Activated CD4-positive, alpha-beta T cell treated with anti-CD3 and anti-CD28 coated beads, Interleukin-2, amount 10 ng/mL, durations not matched to agents 7 days and 5 days (primary cell): ENCODE data around the gene PLA2R1. TPM values are rescaled to one million over a fixed set of nuclear protein-coding genes. Genes with fewer than 3 reads are reported as not detected.

Source experiments
- CTCF ChIA-PET: fragments of 350-600 bp; sonication (Branson Sonifier 250); formaldehyde crosslinking; loops from one replicate; lab custom pipeline; 2021; ENCODE audit warnings: antibody characterized with exemption; lab: Charles Lee
- POLR2A ChIA-PET: fragments of 350-600 bp; sonication (Branson Sonifier 250); formaldehyde crosslinking; loops from one replicate; lab custom pipeline; 2021; ENCODE audit warnings: antibody characterized with exemption; lab: Charles Lee
- DNase-seq: peaks from one replicate; pipeline ENCODE4 v3.0.0-alpha.2; 2020
- H3K27ac Mint-ChIP-seq: one replicate; pipeline ENCODE4 v1.8.0; 2021; ENCODE audit warnings: mild to moderate bottlenecking, moderate library complexity, mixed read lengths
- H3K27me3 Mint-ChIP-seq: one replicate; pipeline ENCODE4 v1.8.0; 2021; ENCODE audit warnings: mixed read lengths
- H3K36me3 Mint-ChIP-seq: one replicate; pipeline ENCODE4 v1.8.0; 2021; ENCODE audit warnings: low read depth, mixed read lengths
- H3K4me1 Mint-ChIP-seq: one replicate; pipeline ENCODE4 v1.8.0; 2021; ENCODE audit warnings: mixed read lengths
- H3K4me3 Mint-ChIP-seq: one replicate; pipeline ENCODE4 v1.8.0; 2021; ENCODE audit warnings: mild to moderate bottlenecking, moderate library complexity, mixed read lengths
- H3K9me3 Mint-ChIP-seq: one replicate; pipeline ENCODE4 v1.8.0; 2021; ENCODE audit warnings: mixed read lengths
- total RNA-seq, 2 experiments: library from RNA; stranded (reverse); gene quantifications; one replicate each; pipeline ENCODE4 v1.2.3, GENCODE V29; 2021

Gene PLA2R1
- total RNA-seq, 2 experiments from 2014 or later: not detected

- CTCF ChIA-PET: no interaction called here
- Mint-ChIP-seq H3K4me1 (no peaks in the 10 kb centered on the region), H3K27me3 (peaks cover 13% of the 10 kb centered on the region), H3K27ac (no peak overlapping the region), H3K4me3 (no peak overlapping the region), H3K9me3 (no peaks in the 10 kb centered on the region), H3K36me3 (no peaks in the 10 kb centered on the region)
- DNase-seq: no peak
- POLR2A ChIA-PET: no interaction called here
These were observed 55.3 kb downstream of the PLA2R1 start for GRCh38 chr2:160007111-160007510.

- Mint-ChIP-seq H3K27me3 (peaks cover 12% of the 10 kb centered on the region), H3K4me3 (no peak overlapping the region), H3K9me3 (no peaks in the 10 kb centered on the region), H3K27ac (no peak overlapping the region), H3K4me1 (no peaks in the 10 kb centered on the region), H3K36me3 (no peaks in the 10 kb centered on the region)
- DNase-seq: no peak
- ChIA-PET CTCF (no interaction called here), POLR2A (no interaction called here)
These were observed 55.9 kb downstream of the PLA2R1 start for GRCh38 chr2:160006475-160006874.

DNA sequence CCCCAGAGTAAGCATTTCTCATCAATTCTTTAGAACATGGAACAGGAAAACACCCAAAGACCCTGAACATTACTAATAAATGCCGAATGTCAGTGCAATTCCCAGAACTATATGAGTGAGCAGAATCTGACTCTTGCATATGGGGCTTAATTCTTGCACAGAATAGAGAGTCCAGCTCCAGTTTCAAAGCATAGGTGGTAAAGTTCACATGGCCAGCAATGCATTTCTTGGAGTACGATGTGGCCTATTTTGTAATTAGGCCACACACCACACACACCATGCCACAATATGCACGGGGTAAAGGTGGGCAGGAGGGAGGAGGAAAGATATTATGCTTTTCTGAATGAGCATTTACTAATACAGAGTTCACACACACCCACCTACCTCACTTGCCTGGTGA is 56.5 kb downstream of the PLA2R1 start:
- H3K36me3 Mint-ChIP-seq: no peaks in the 10 kb centered on the region
- peaks cover 12% of the 10 kb centered on the region for H3K27me3 Mint-ChIP-seq
- no peak overlapping the region for H3K4me3 Mint-ChIP-seq
- H3K27ac Mint-ChIP-seq: no peak overlapping the region
- H3K9me3 Mint-ChIP-seq: no peaks in the 10 kb centered on the region
- no peaks in the 10 kb centered on the region for H3K4me1 Mint-ChIP-seq
- ChIA-PET CTCF (no interaction called here), POLR2A (no interaction called here)
- DNase-seq: no peak

DNA sequence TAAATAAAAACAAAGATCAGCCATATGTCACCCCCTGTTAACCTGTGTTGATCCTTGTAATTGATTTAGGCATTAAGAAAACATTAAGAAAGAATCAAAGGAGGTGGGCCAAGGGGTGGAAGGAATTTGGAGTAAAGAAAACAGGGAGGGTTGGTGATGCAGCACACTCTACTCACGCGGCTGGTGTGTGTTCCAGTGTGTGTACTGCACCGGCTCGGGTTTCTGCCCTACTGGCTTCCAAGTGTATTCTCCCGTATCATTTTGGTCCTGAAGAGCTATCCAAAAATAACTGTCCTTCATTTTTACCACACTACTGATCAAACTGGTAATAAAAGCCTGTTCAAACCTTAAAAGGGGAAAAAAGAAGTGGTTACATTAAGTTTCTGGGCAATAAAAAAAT is 56.9 kb downstream of the PLA2R1 start:
- Mint-ChIP-seq H3K4me3 (no peak overlapping the region), H3K9me3 (no peaks in the 10 kb centered on the region), H3K27me3 (peaks cover 12% of the 10 kb centered on the region), H3K27ac (no peak overlapping the region), H3K36me3 (no peaks in the 10 kb centered on the region), H3K4me1 (no peaks in the 10 kb centered on the region)
- ChIA-PET CTCF (interaction anchor here (0.6 kb wide), 1 partner anchor 501 kb away, joined by 3 read pairs; no protein-coding TSS in a partner anchor), POLR2A (no interaction called here)
- no peak for DNase-seq

GRCh38 chr2:159998961-159999360 is 63.5 kb downstream of the PLA2R1 start:
- H3K27ac Mint-ChIP-seq: no peak overlapping the region
- no peak overlapping the region for H3K4me3 Mint-ChIP-seq
- no peaks in the 10 kb centered on the region for H3K36me3 Mint-ChIP-seq
- no peak for DNase-seq
- ChIA-PET CTCF (no interaction called here), POLR2A (no interaction called here)
- peaks cover 27% of the 10 kb centered on the region for H3K27me3 Mint-ChIP-seq
- no peaks in the 10 kb centered on the region for H3K4me1 Mint-ChIP-seq
- no peaks in the 10 kb centered on the region for H3K9me3 Mint-ChIP-seq

DNA sequence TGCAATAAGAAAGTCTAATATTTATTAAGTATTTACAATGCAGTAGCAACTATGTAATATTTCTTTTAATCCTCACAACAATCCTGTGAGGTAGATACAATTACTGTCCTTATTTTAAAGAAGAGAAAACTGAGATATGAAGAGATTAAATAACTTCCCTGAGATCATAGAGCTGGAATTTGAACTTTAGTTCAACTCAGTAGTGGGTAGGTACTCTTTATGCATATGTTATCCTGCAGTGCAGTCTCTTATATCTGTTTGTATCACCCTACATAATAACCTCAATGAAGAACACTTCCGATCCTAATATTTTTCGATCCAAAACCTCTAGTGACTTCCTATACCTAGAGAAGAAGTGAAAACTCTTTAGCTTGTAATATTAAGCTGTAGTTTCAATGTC is 64.2 kb downstream of the PLA2R1 start:
- CTCF ChIA-PET: no interaction called here
- DNase-seq: no peak
- peaks cover 28% of the 10 kb centered on the region for H3K27me3 Mint-ChIP-seq
- H3K36me3 Mint-ChIP-seq: no peaks in the 10 kb centered on the region
- H3K9me3 Mint-ChIP-seq: no peaks in the 10 kb centered on the region
- POLR2A ChIA-PET: no interaction called here
- H3K27ac Mint-ChIP-seq: no peak overlapping the region
- H3K4me3 Mint-ChIP-seq: no peak overlapping the region
- H3K4me1 Mint-ChIP-seq: no peaks in the 10 kb centered on the region

DNA sequence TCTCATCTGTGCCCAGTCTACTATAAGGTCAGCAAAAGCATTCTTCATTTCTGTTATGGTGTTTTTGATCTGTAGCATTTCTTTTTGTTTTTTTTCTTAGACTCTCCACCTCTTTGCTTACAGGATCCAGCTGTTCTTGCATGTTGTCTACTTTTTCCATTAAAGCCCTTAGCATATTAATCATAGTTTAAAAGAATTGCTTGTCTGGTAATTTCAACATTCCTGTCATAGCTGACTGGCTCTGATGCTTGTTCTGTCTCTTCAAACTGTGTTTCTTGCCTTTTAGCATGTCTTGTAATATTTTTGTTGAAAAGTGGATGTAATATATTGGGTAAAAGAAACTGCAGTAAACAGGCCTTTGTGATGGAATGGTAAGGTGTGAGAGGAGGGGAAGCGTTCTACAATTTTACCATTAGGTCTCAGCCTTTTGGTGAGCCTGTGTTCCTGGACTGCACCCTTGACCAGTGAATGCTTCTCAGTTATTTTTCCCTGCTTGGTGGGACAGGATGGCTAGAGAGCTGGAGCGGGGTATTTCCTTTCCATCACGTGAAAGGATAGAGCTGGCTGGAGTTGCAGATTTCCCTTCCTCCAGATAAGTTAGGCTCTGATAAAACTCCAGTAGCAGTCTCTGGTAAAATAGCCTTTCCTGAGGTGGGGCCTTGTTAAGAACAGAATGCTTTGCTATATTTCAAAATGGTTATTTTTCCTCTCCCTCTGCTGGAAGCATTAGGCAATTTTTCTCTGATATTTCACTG is 65.4 kb downstream of the PLA2R1 start:
- Mint-ChIP-seq H3K27me3 (peaks cover 28% of the 10 kb centered on the region), H3K36me3 (no peaks in the 10 kb centered on the region), H3K27ac (no peak overlapping the region), H3K9me3 (no peaks in the 10 kb centered on the region), H3K4me1 (no peaks in the 10 kb centered on the region), H3K4me3 (no peak overlapping the region)
- ChIA-PET CTCF (interaction anchor here (0.9 kb wide), 1 partner anchor 13 kb away, joined by 3 read pairs; no protein-coding TSS in a partner anchor), POLR2A (no interaction called here)
- no peak for DNase-seq

DNA sequence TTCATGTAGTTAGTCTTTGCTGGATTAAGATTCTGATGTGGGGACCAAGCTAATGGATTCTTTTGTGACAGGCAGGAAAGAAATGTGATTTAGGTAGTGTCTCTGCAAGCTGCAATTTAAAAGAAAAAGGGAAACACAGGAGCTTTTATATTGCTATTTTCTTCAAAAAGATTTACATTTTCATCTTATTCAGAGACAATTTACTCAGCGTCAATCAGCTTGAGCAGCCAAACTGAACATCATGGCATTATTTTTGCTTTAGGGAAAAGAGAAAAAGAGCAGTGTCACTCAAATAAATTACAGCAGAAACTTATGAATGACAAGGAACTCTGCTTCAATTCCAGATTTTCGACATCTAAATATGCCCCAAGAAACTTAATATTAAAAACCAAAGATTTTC is 67.4 kb downstream of the PLA2R1 start:
- ChIA-PET CTCF (no interaction called here), POLR2A (no interaction called here)
- Mint-ChIP-seq H3K36me3 (no peaks in the 10 kb centered on the region), H3K27ac (no peak overlapping the region), H3K4me1 (no peaks in the 10 kb centered on the region), H3K4me3 (no peak overlapping the region), H3K27me3 (peaks cover 28% of the 10 kb centered on the region), H3K9me3 (no peaks in the 10 kb centered on the region)
- DNase-seq: no peak

GRCh38 chr2:159989249-159989648 is 73.2 kb downstream of the PLA2R1 start:
- POLR2A ChIA-PET: no interaction called here
- H3K36me3 Mint-ChIP-seq: no peaks in the 10 kb centered on the region
- peaks cover 11% of the 10 kb centered on the region for H3K27me3 Mint-ChIP-seq
- CTCF ChIA-PET: interaction anchor here (0.8 kb wide), 1 partner anchor 12 kb away, joined by 3 read pairs; no protein-coding TSS in a partner anchor
- no peak overlapping the region for H3K27ac Mint-ChIP-seq
- H3K4me1 Mint-ChIP-seq: no peaks in the 10 kb centered on the region
- H3K4me3 Mint-ChIP-seq: no peak overlapping the region
- no peaks in the 10 kb centered on the region for H3K9me3 Mint-ChIP-seq
- no peak for DNase-seq

- CTCF ChIA-PET: interaction anchor here (0.6 kb wide), 1 partner anchor 120 kb away, joined by 3 read pairs; no protein-coding TSS in a partner anchor
- POLR2A ChIA-PET: no interaction called here
- H3K27ac Mint-ChIP-seq: no peak overlapping the region
- no peak for DNase-seq
- H3K36me3 Mint-ChIP-seq: no peaks in the 10 kb centered on the region
- no peaks in the 10 kb centered on the region for H3K9me3 Mint-ChIP-seq
- H3K4me3 Mint-ChIP-seq: no peak overlapping the region
- no peaks in the 10 kb centered on the region for H3K4me1 Mint-ChIP-seq
- peaks cover 11% of the 10 kb centered on the region for H3K27me3 Mint-ChIP-seq
These were observed 73.9 kb downstream of the PLA2R1 start for GRCh38 chr2:159988412-159988970.

GRCh38 chr2:159987181-159987580 is 75.2 kb downstream of the PLA2R1 start:
- Mint-ChIP-seq H3K27ac (no peak overlapping the region), H3K4me1 (no peaks in the 10 kb centered on the region), H3K4me3 (no peak overlapping the region), H3K27me3 (peaks cover 11% of the 10 kb centered on the region), H3K9me3 (no peaks in the 10 kb centered on the region), H3K36me3 (no peaks in the 10 kb centered on the region)
- ChIA-PET POLR2A (no interaction called here), CTCF (no interaction called here)
- no peak for DNase-seq

- H3K27me3 Mint-ChIP-seq: peaks cover 11% of the 10 kb centered on the region
These were observed 76.8 kb downstream of the PLA2R1 start for GRCh38 chr2:159985656-159986055.

DNA sequence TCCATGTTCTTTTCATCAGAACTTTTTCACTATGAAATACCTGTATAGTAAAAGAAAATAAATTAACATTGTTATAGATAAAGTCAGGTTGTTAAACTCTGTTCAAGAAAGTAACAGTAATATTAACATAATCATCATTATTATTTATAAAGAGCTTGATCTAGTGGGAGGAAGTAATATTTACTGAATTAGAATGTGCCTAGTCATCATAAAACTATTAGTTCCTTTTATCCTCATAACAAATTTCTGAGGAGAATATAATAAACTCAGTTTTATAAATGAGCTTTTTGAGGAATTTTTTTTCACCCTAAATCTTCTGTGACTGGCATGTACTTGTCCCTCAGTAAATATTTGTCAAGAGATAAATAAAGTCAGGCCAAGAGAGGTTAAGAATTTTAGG is 78.4 kb downstream of the PLA2R1 start:
- Mint-ChIP-seq H3K27me3 (peaks cover 14% of the 10 kb centered on the region), H3K9me3 (no peaks in the 10 kb centered on the region), H3K36me3 (no peaks in the 10 kb centered on the region), H3K4me1 (no peaks in the 10 kb centered on the region), H3K27ac (no peak overlapping the region), H3K4me3 (no peak overlapping the region)
- no peak for DNase-seq
- ChIA-PET POLR2A (no interaction called here), CTCF (interaction anchor here (0.9 kb wide), 1 partner anchor 13 kb away, joined by 3 read pairs; no protein-coding TSS in a partner anchor)

More at GRCh38 chr2:159985656-159986055, 76.8 kb downstream of the PLA2R1 start:
- no peak for DNase-seq
- H3K36me3 Mint-ChIP-seq: no peaks in the 10 kb centered on the region
- ChIA-PET POLR2A (no interaction called here), CTCF (no interaction called here)
- no peaks in the 10 kb centered on the region for H3K4me1 Mint-ChIP-seq
- no peaks in the 10 kb centered on the region for H3K9me3 Mint-ChIP-seq
- no peak overlapping the region for H3K27ac Mint-ChIP-seq
- H3K4me3 Mint-ChIP-seq: no peak overlapping the region
